ENCODE data around the gene AHCYL2.

GRCh38 chr7:129436335-129436923, 211.6 kb downstream of the AHCYL2 start:
- no peak for TF ChIP-seq POLR2AphosphoS5 (IDR thresholded peaks at IDR 0.05)
- TF ChIP-seq, protein P1, sequence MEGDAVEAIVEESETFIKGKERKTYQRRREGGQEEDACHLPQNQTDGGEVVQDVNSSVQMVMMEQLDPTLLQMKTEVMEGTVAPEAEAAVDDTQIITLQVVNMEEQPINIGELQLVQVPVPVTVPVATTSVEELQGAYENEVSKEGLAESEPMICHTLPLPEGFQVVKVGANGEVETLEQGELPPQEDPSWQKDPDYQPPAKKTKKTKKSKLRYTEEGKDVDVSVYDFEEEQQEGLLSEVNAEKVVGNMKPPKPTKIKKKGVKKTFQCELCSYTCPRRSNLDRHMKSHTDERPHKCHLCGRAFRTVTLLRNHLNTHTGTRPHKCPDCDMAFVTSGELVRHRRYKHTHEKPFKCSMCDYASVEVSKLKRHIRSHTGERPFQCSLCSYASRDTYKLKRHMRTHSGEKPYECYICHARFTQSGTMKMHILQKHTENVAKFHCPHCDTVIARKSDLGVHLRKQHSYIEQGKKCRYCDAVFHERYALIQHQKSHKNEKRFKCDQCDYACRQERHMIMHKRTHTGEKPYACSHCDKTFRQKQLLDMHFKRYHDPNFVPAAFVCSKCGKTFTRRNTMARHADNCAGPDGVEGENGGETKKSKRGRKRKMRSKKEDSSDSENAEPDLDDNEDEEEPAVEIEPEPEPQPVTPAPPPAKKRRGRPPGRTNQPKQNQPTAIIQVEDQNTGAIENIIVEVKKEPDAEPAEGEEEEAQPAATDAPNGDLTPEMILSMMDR (IDR thresholded peaks at IDR 0.05; ENCODE audit: poor library complexity, severe bottlenecking) = no peak
- TF ChIP-seq, protein P2, sequence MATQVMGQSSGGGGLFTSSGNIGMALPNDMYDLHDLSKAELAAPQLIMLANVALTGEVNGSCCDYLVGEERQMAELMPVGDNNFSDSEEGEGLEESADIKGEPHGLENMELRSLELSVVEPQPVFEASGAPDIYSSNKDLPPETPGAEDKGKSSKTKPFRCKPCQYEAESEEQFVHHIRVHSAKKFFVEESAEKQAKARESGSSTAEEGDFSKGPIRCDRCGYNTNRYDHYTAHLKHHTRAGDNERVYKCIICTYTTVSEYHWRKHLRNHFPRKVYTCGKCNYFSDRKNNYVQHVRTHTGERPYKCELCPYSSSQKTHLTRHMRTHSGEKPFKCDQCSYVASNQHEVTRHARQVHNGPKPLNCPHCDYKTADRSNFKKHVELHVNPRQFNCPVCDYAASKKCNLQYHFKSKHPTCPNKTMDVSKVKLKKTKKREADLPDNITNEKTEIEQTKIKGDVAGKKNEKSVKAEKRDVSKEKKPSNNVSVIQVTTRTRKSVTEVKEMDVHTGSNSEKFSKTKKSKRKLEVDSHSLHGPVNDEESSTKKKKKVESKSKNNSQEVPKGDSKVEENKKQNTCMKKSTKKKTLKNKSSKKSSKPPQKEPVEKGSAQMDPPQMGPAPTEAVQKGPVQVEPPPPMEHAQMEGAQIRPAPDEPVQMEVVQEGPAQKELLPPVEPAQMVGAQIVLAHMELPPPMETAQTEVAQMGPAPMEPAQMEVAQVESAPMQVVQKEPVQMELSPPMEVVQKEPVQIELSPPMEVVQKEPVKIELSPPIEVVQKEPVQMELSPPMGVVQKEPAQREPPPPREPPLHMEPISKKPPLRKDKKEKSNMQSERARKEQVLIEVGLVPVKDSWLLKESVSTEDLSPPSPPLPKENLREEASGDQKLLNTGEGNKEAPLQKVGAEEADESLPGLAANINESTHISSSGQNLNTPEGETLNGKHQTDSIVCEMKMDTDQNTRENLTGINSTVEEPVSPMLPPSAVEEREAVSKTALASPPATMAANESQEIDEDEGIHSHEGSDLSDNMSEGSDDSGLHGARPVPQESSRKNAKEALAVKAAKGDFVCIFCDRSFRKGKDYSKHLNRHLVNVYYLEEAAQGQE (IDR thresholded peaks at IDR 0.05; ENCODE audit: borderline replicate concordance) = no peak
- no peak for TF ChIP-seq EZH2 (IDR thresholded peaks at IDR 0.05; ENCODE audit: borderline replicate concordance, insufficient read depth, low read length, poor library complexity, severe bottlenecking)
- TF ChIP-seq SMC3 (conservative IDR thresholded peaks at IDR 0.05; ENCODE audit: poor library complexity) = no peak
- TF ChIP-seq TAF1 (IDR thresholded peaks at IDR 0.05; ENCODE audit: low read depth) = no peak
- no peak for TF ChIP-seq EP300 (conservative IDR thresholded peaks at IDR 0.05; ENCODE audit: poor library complexity, severe bottlenecking)
- TF ChIP-seq RAD21 (conservative IDR thresholded peaks at IDR 0.05) = no peak

All from neural cell (in vitro differentiated cells).